IMR-90 (cell line): ENCODE data around the gene CFD. TPM values are rescaled to one million over a fixed set of nuclear protein-coding genes. Genes with fewer than 3 reads are reported as not detected.
A peak's percentile ranks its signal among the peaks of the same experiment; 100 is the strongest.

ENCODE experiments used
- ATAC-seq: fragments of 200-7000 bp; cut with Tn5 transposase; 2 replicates; pipeline ENCODE4 v1.9.1; 2020; ENCODE audit warnings: low read depth, mild to moderate bottlenecking, moderate library complexity
- BruUV-seq: library from RNA; stranded (reverse); fragments of 400-500 nt; replicated peaks from 2 replicates; lab custom pipeline; 2021; lab: Mats Ljungman, UMichigan
- CTCF ChIA-PET: fragments of 300-600 bp; formaldehyde crosslinking; extraction: SDS; loops from one replicate; lab custom pipeline; 2021; ENCODE audit warnings: antibody characterized with exemption; lab: Yijun Ruan, JAX
- POLR2A ChIA-PET: fragments of 300-600 bp; sonication (Branson Sonifier 250); formaldehyde crosslinking; loops from one replicate; lab custom pipeline; 2022; ENCODE audit warnings: antibody characterized with exemption; ENCODE audit not compliant: unreplicated experiment; lab: Charles Lee
- DNase-seq: peaks from one replicate; pipeline ENCODE4 v3.0.0; 2013
- H2AFZ ChIP-seq: replicated peaks from 2 replicates; pipeline ENCODE3; 2013; ENCODE audit warnings: low read length, mild to moderate bottlenecking; ENCODE audit not compliant: poor library complexity
- H2AK5ac ChIP-seq: 2 replicates; pipeline ENCODE4 v1.6.1; 2013; ENCODE audit warnings: low read depth, low read length, inconsistent platforms
- H2AK9ac ChIP-seq: replicated peaks from 2 replicates; pipeline ENCODE3; 2013; ENCODE audit warnings: mild to moderate bottlenecking, low read depth, low read length, moderate library complexity; ENCODE audit not compliant: poor library complexity
- H2BK120ac ChIP-seq: 2 replicates; pipeline ENCODE4 v1.6.1; 2013; ENCODE audit warnings: low read depth, low read length, inconsistent platforms
- H2BK15ac ChIP-seq: 3 replicates; pipeline ENCODE4 v1.6.1; 2013; ENCODE audit warnings: low read depth, low read length, inconsistent platforms
- H2BK20ac ChIP-seq: 2 replicates; pipeline ENCODE4 v1.6.1; 2013; ENCODE audit warnings: low read depth, mild to moderate bottlenecking, inconsistent platforms, low read length, moderate library complexity
- H2BK5ac ChIP-seq: 2 replicates; pipeline ENCODE4 v1.6.1; 2013; ENCODE audit warnings: mild to moderate bottlenecking, low read depth, low read length, inconsistent platforms; ENCODE audit not compliant: poor library complexity, severe bottlenecking
- H3K14ac ChIP-seq: replicated peaks from 2 replicates; pipeline ENCODE4 v1.6.1; 2013; ENCODE audit warnings: low read depth, low read length, inconsistent platforms
- H3K18ac ChIP-seq: 2 replicates; pipeline ENCODE4 v1.6.1; 2013; ENCODE audit warnings: low read depth, low read length, control low read depth
- H3K23ac ChIP-seq: 2 replicates; pipeline ENCODE4 v1.6.1; 2013; ENCODE audit warnings: low read depth, low read length, inconsistent platforms
- H3K27ac ChIP-seq: 2 replicates; pipeline ENCODE4 v1.5.1; 2013; ENCODE audit warnings: mild to moderate bottlenecking, control low read depth, low read length; ENCODE audit not compliant: insufficient read depth
- H3K27me3 ChIP-seq: 2 replicates; pipeline ENCODE4 v1.6.1; 2013; ENCODE audit warnings: low read length; ENCODE audit not compliant: control insufficient read depth, insufficient read depth
- H3K36me3 ChIP-seq: 2 replicates; pipeline ENCODE4 v1.6.1; 2013; ENCODE audit warnings: low read length, mixed read lengths; ENCODE audit not compliant: control insufficient read depth, insufficient read depth
- H3K4ac ChIP-seq: 2 replicates; pipeline ENCODE4 v1.6.1; 2013; ENCODE audit warnings: low read depth, low read length, inconsistent platforms
- H3K4me1 ChIP-seq: 2 replicates; pipeline ENCODE4 v1.6.1; 2013; ENCODE audit warnings: low read length, mixed read lengths; ENCODE audit not compliant: control insufficient read depth, insufficient read depth
- H3K4me2 ChIP-seq: 2 replicates; pipeline ENCODE4 v1.6.1; 2013; ENCODE audit warnings: low read depth, mild to moderate bottlenecking, control low read depth, low read length, moderate library complexity
- H3K4me3 ChIP-seq: 2 replicates; pipeline ENCODE4 v1.5.1; 2013; ENCODE audit warnings: low read depth, mild to moderate bottlenecking, control low read depth, low read length, moderate library complexity; ENCODE audit not compliant: insufficient read depth
- H3K56ac ChIP-seq: 2 replicates; pipeline ENCODE4 v1.6.1; 2013; ENCODE audit warnings: low read length, inconsistent platforms; ENCODE audit not compliant: insufficient read depth; ENCODE audit errors: extremely low read depth
- H3K79me1 ChIP-seq, 2 experiments: 2 replicates each; pipeline ENCODE4 v1.6.1; 2013; ENCODE audit warnings: low read length in 2 of 2, inconsistent platforms in 1 of 2, low read depth in 1 of 2
- H3K9ac ChIP-seq: 2 replicates; pipeline ENCODE4 v1.6.1; 2013; ENCODE audit warnings: low read depth, low read length, control low read depth
- H3K9me1 ChIP-seq: 2 replicates; pipeline ENCODE4 v1.6.1; 2013; ENCODE audit warnings: low read length, inconsistent platforms; ENCODE audit not compliant: insufficient read depth
- H3K9me3 ChIP-seq: 2 replicates; pipeline ENCODE4 v1.6.1; 2013; ENCODE audit warnings: low read length; ENCODE audit not compliant: control insufficient read depth, insufficient read depth
- H4K20me1 ChIP-seq: 2 replicates; pipeline ENCODE4 v1.6.1; 2013; ENCODE audit warnings: low read length, inconsistent platforms; ENCODE audit not compliant: insufficient read depth
- H4K5ac ChIP-seq: 2 replicates; pipeline ENCODE4 v1.6.1; 2013; ENCODE audit warnings: mild to moderate bottlenecking, low read depth, low read length, control low read depth
- H4K8ac ChIP-seq, 2 experiments: 2 replicates each; pipeline ENCODE4 v1.6.1; 2013; ENCODE audit warnings: low read depth in 2 of 2, low read length in 2 of 2, control low read depth in 1 of 2, inconsistent platforms in 1 of 2
- H4K91ac ChIP-seq: 2 replicates; pipeline ENCODE4 v1.6.1; 2013; ENCODE audit warnings: low read depth, low read length, inconsistent platforms; ENCODE audit not compliant: insufficient read depth
- CHD1 ChIP-seq: IDR thresholded peaks from 2 replicates; pipeline ENCODE4 v1.6.1; 2012; ENCODE audit warnings: low read depth, low read length, improper control_type of control experiment
- WGBS, 2 experiments: methylation state at CpG; one replicate each; pipeline versions ENCODE4 v1.1.5 to v1.1.7; 2013; ENCODE audit warnings: missing lambda C conversion rate in 2 of 2; ENCODE audit not compliant: insufficient read length in 1 of 2; ENCODE audit errors: extremely low coverage in 2 of 2; 5-methylcytosine and 5-hydroxymethylcytosine counted together
- dilution Hi-C: fragments of 300-500 bp; cut with HindIII; formaldehyde crosslinking; loops from one replicate; pipeline ENCODE4 v1.14.3; 2018; ENCODE audit warnings: low sequenced_read_pairs; ENCODE audit not compliant: unreplicated experiment
- in situ Hi-C: fragments of 300-500 bp; cut with MboI; formaldehyde crosslinking; loops from 3 replicates; pipeline ENCODE4 v1.14.3; 2019; ENCODE audit warnings: low sequenced_read_pairs, inconsistent platforms, mixed read lengths
- intact Hi-C: fragments of 100-400 bp; cut with micrococcal nuclease; formaldehyde crosslinking; loops from 2 replicates; pipeline ENCODE4 v1.10.0; 2022
- polyA plus RNA-seq, 3 experiments: library from polyadenylated mRNA; depleted of rRNA; stranded (reverse); fragments of >200 nt; gene quantifications; 2 replicates each; pipeline ENCODE4 v1.2.3, GENCODE V29; 2012; ENCODE audit warnings: low replicate concordance in 1 of 3
- total RNA-seq: library from RNA; depleted of rRNA; stranded (reverse); fragments of >200 nt; gene quantifications from 2 replicates; pipeline ENCODE4 v1.2.3, GENCODE V29; 2012
- TF ChIP-seq, protein P1 (sequence below): fragments of 150-350 bp; IDR thresholded peaks from 2 replicates; pipeline ENCODE4 v1.6.1; 2017; ENCODE audit warnings: mild to moderate bottlenecking, antibody characterized with exemption, low read length, low read depth
- TF ChIP-seq, protein P2 (sequence below): fragments of 150-350 bp; IDR thresholded peaks from 2 replicates; pipeline ENCODE4 v1.6.1; 2016; ENCODE audit warnings: low read depth, mild to moderate bottlenecking, low read length, moderate library complexity, borderline replicate concordance

The CFD gene
- total and polyA plus RNA-seq, 2 of the 4 experiments (the other 2 are of a cell fraction): 1.4 to 2.8 TPM

GRCh38 chr19:903266-903797, 43.9 kb downstream of the CFD start:
- Histone ChIP-seq H4K20me1 (peaks cover 71% of the 10 kb centered on the region), H3K79me1 (peaks cover 12 to 66% of the 10 kb centered on the region in 2 experiments), H3K4me1 (peaks cover 2% of the 10 kb centered on the region; the same call in 1 of the 2 replicates), H3K4ac (no peak overlapping the region), H3K23ac (no peak overlapping the region), H3K36me3 (peaks cover 22% of the 10 kb centered on the region), H3K27ac (no peak overlapping the region), H2BK120ac (no peak overlapping the region), H3K4me2 (no peak overlapping the region), H2BK20ac (no peak overlapping the region), H3K18ac (no peak overlapping the region), H3K4me3 (no peak overlapping the region), H3K27me3 (no peaks in the 10 kb centered on the region), H2BK5ac (no peak overlapping the region), H2AK5ac (no peak overlapping the region), H2AK9ac (peak overlapping the region; percentile 16), H2BK15ac (no peak overlapping the region), H3K14ac (no peak overlapping the region), H4K5ac (no peak overlapping the region), H2AFZ (no peak overlapping the region), H3K56ac (no peak overlapping the region), H3K9ac (no peak overlapping the region), H4K8ac (no peak overlapping the region), H3K9me3 (no peaks in the 10 kb centered on the region), H4K91ac (no peak overlapping the region), H3K9me1 (no peaks in the 10 kb centered on the region; the same call in 1 of the 2 replicates)
- ATAC-seq: no peak
- BruUV-seq: no TSS peak
- ChIA-PET CTCF (no interaction called here), POLR2A (interaction anchor here (0.5 kb wide), 1 partner anchor 70 kb away, joined by 3 read pairs; no protein-coding TSS in a partner anchor)
- in situ Hi-C loops (no loop called here), intact Hi-C loops (no loop called here), dilution Hi-C loops (no loop called here)
- TF ChIP-seq, protein P1, sequence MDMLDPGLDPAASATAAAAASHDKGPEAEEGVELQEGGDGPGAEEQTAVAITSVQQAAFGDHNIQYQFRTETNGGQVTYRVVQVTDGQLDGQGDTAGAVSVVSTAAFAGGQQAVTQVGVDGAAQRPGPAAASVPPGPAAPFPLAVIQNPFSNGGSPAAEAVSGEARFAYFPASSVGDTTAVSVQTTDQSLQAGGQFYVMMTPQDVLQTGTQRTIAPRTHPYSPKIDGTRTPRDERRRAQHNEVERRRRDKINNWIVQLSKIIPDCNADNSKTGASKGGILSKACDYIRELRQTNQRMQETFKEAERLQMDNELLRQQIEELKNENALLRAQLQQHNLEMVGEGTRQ: no peak
- no peak for TF ChIP-seq CHD1
- TF ChIP-seq, protein P2, sequence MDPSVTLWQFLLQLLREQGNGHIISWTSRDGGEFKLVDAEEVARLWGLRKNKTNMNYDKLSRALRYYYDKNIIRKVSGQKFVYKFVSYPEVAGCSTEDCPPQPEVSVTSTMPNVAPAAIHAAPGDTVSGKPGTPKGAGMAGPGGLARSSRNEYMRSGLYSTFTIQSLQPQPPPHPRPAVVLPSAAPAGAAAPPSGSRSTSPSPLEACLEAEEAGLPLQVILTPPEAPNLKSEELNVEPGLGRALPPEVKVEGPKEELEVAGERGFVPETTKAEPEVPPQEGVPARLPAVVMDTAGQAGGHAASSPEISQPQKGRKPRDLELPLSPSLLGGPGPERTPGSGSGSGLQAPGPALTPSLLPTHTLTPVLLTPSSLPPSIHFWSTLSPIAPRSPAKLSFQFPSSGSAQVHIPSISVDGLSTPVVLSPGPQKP: no peak
- peak; percentile 19 for DNase-seq
- WGBS, 2 experiments: 60% methylated on average over 4 of the region's 32 CpGs; no CpG with 5 or more reads in 1 of the 2 experiments
